Left ventricle myocardium superior (tissue), 1 donor: ENCODE results near the gene MINDY3. TPM values are rescaled to one million over a fixed set of nuclear protein-coding genes. Genes with fewer than 3 reads are reported as not detected.
A peak's percentile ranks its signal among the peaks of the same experiment; 100 is the strongest.
"Not testable (repeated sequence)": the region's sequence is repeated elsewhere in the genome, so short reads cannot be mapped to it uniquely, and the experiment has no call there.

Experiments
- ATAC-seq: fragments of 200-7000 bp; cut with Tn5 transposase; one replicate; pipeline ENCODE4 v1.9.1; 2020; ENCODE audit warnings: mild to moderate bottlenecking, moderate library complexity
- DNase-seq: peaks from one replicate; pipeline ENCODE4 v3.0.0-alpha.2; 2020
- intact Hi-C: fragments of 100-400 bp; cut with micrococcal nuclease; formaldehyde crosslinking; loops from one replicate; pipeline ENCODE4 v1.11.0; 2022
- long read RNA-seq: library from polyadenylated mRNA; unstranded; transcript quantifications from one replicate; pipeline ENCODE4 v2.0.0, GENCODE V29; 2021
- total RNA-seq: library from RNA; stranded (reverse); fragmentation: NEBNext Ultra II Directional; extraction: Animal tissue kit (Norgen Biotek cat#: 25700); gene quantifications from one replicate; pipeline ENCODE4 v1.2.1, GENCODE V29; 2021
- donor health status: DM: no; HTN: yes; CAD: no; lungs with severe emphysema.

MINDY3 gene
- total RNA-seq, result 18.5 TPM
- long read RNA-seq, transcript MINDY3-201 (15 exons, 2,381 nt), result major isoform, 7 of 20 reads
- long read RNA-seq, transcript MINDY3-206 (14 exons, 2,307 nt), result minor isoform, 6 of 20 reads
- long read RNA-seq, partial matches to known transcripts, result 0 of 20 reads
- long read RNA-seq, other reads (novel, unspliced or antisense), result 7 of 20 reads

GRCh38 chr10:15859906-15860691 lies at the start of gene MINDY3:
MINDY3 (minus strand) TSS chr10:15860507; CDS start chr10:15860299, 208 bp downstream.
- peak; percentile 84 for DNase-seq
- ATAC-seq, result peak; percentile 99
- intact Hi-C loops, result no loop called here

GRCh38 chr10:15901889-15902288 lies 41.6 kb upstream of the MINDY3 start:
- ATAC-seq (no peak), DNase-seq (no peak)
- intact Hi-C loops, result no loop called here

GRCh38 chr10:15898046-15898445 lies 37.7 kb upstream of the MINDY3 start:
- intact Hi-C loops, result no loop called here
- DNase-seq (no peak), ATAC-seq (no peak)

GRCh38 chr10:15897287-15897686 lies 37.0 kb upstream of the MINDY3 start:
- intact Hi-C loops, result no loop called here
- ATAC-seq (no peak), DNase-seq (no peak)

- DNase-seq, result no peak
- intact Hi-C loops, result no loop called here
- ATAC-seq, result no peak
Observed at GRCh38 chr10:15896654-15897053, 36.3 kb upstream of the MINDY3 start.

GRCh38 chr10:15884447-15884846 lies 24.1 kb upstream of the MINDY3 start:
- ATAC-seq (no peak), DNase-seq (no peak)
- intact Hi-C loops, result no loop called here

- ATAC-seq, result no peak
- intact Hi-C loops, result no loop called here
- no peak for DNase-seq
Observed at GRCh38 chr10:15881542-15881941, 21.2 kb upstream of the MINDY3 start.

GRCh38 chr10:15879663-15880062 lies 19.4 kb upstream of the MINDY3 start:
- no peak for ATAC-seq
- intact Hi-C loops, result no loop called here
- DNase-seq, result no peak

- no peak for ATAC-seq
- no peak for DNase-seq
- intact Hi-C loops, result no loop called here
Observed at GRCh38 chr10:15879058-15879457, 18.8 kb upstream of the MINDY3 start.

GRCh38 chr10:15877836-15878576 lies 17.7 kb upstream of the MINDY3 start:
- ATAC-seq (no peak), DNase-seq (no peak)
- intact Hi-C loops, result no loop called here

GRCh38 chr10:15876274-15876673 lies 16.0 kb upstream of the MINDY3 start:
- intact Hi-C loops, DNase-seq, ATAC-seq: not testable (repeated sequence)

GRCh38 chr10:15872645-15873044 lies 12.3 kb upstream of the MINDY3 start:
- DNase-seq, ATAC-seq, intact Hi-C loops: not testable (repeated sequence)

GRCh38 chr10:15871823-15872222 lies 11.5 kb upstream of the MINDY3 start:
- no peak for ATAC-seq
- intact Hi-C loops, result no loop called here
- DNase-seq, result no peak

- intact Hi-C loops, result no loop called here
- ATAC-seq (no peak), DNase-seq (no peak)
Observed at GRCh38 chr10:15869935-15870334, 9.6 kb upstream of the MINDY3 start.

- ATAC-seq (no peak), DNase-seq (no peak)
- intact Hi-C loops, result no loop called here
Observed at GRCh38 chr10:15868006-15868405, 7.7 kb upstream of the MINDY3 start.

GRCh38 chr10:15865304-15865703 lies 5.0 kb upstream of the MINDY3 start:
- intact Hi-C loops, result no loop called here
- no peak for ATAC-seq

GRCh38 chr10:15864419-15864818 lies 4.1 kb upstream of the MINDY3 start:
- DNase-seq, result no peak
- intact Hi-C loops, result no loop called here
- no peak for ATAC-seq

More at GRCh38 chr10:15865304-15865703, 5.0 kb upstream of the MINDY3 start:
- no peak for DNase-seq

GRCh38 chr10:15863733-15864132 lies 3.4 kb upstream of the MINDY3 start:
- ATAC-seq, result no peak
- intact Hi-C loops, result no loop called here

GRCh38 chr10:15863323-15863722 lies 3.0 kb upstream of the MINDY3 start:
- no peak for DNase-seq
- ATAC-seq, result no peak
- intact Hi-C loops, result no loop called here

More at GRCh38 chr10:15863733-15864132, 3.4 kb upstream of the MINDY3 start:
- no peak for DNase-seq

GRCh38 chr10:15860692-15861201 lies 440 bp upstream of the MINDY3 start:
- ATAC-seq, result no peak
- DNase-seq, result no peak
- intact Hi-C loops, result no loop called here
